ENCODE measurements around the gene UPK3BL1.
"Not testable (repeated sequence)": the region's sequence is repeated elsewhere in the genome, so short reads cannot be mapped to it uniquely, and the experiment has no call there.

UPK3BL1 gene

GRCh38 chr7:102627271-102627904, 15.2 kb downstream of the UPK3BL1 start:
- not testable (repeated sequence) for DNase-seq (ENCODE audit: low read depth, low spot score)

GRCh38 chr7:102618122-102618521, 24.5 kb downstream of the UPK3BL1 start:
- not testable (repeated sequence) for DNase-seq (ENCODE audit: low read depth, low spot score)

DNA sequence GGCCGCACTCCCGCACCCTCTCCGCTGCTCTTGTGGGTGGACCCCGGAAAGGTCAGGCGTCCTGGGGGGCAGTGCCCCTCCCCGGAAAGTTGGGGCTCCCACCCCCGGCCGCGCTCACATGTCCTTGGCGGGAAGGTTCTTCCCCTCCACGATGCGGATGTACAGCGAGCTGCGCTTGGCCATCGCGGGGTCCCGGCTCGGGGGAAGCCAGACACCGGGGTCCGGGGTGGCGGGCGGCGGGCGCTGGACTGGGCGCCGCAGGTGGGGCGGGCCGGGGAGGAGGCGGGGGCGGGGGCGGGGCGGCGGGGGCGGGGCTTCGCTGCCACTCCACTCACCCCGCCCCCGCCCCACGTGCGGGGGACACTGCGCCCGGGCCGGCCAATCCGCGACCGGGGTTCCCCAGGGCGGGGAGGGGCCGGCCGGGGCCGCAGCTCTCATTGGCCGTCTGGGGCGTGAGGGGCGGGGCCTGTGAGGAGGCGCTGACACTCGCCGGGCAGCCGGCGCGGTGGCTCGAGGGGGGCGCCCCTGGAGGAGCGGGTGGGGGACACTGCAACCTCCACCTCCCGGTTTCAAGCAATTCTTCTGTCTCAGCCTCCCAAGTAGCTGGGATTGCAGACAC, 26.0 kb downstream of the UPK3BL1 start, which contains the start of gene RASA4:
RASA4 (minus strand) TSS at position 250 of the 619 bp plus-strand sequence; CDS start at position 183, 67 bp downstream.
- not testable (repeated sequence) for DNase-seq (ENCODE audit: low read depth, low spot score)

GRCh38 chr7:102615930-102616329, 26.7 kb downstream of the UPK3BL1 start:
- not testable (repeated sequence) for DNase-seq (ENCODE audit: low read depth, low spot score)

DNA sequence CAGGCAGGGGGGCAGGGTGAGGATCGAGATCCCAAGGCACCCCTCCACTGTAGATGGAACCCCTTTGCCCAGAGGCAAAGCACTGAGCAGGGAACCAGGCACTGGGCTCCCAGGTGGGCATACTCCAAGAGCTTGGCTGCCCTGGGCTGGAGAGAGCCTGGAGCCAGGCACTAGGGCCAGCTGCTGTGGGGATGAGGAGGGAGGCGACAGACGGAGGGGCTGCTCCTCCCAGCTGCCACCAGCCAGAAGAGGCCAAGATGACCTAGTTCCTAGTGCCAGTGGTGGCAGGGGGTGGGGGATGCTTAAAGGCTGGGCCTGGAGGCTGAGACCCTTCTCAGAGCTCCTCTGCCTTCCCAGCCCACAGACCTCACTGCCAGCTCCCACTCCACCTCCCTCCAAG, 27.7 kb downstream of the UPK3BL1 start:
- not testable (repeated sequence) for DNase-seq (ENCODE audit: low read depth, low spot score)

- DNase-seq (ENCODE audit: low read depth, low spot score): not testable (repeated sequence)
These were observed 28.3 kb downstream of the UPK3BL1 start for GRCh38 chr7:102614346-102614697.

DNA sequence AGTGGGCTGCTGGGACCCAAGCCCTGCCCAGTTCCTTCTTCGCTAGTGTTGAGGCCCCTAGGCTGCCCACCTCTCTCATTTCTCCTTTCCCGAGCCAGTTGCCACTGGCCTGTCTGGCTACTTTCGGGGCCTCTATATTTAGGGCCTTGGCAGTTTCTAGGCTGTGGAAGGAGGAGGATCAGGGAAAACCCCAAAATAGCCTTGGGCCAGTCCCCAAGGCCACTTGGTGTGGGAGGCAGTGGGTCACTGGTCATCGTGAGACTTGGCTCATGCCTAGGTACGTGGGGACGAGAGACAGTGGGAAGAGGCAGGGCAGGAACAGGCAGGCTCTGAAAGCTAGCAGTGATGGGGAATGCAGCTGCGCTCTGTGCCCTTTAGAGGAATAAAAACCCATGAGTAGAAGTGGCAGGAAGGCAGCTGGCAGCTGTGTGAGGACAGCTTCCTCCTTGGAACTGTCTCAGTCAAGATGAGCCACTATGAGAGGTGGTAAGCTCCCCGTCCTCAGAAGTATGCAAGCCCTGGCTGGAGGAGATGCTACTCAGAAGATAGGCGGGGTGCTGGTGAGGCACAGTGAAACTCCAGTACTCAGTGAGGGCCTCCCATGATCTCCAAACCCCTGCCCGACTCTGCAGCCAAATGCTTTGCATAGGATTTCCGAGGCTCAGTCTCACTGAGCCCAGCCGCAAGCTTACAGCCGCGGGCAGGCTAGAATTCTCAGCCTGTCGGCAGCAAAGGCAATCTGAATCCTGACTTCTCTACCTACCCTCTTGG, 28.8 kb downstream of the UPK3BL1 start:
- DNase-seq (ENCODE audit: low read depth, low spot score): not testable (repeated sequence)

DNA sequence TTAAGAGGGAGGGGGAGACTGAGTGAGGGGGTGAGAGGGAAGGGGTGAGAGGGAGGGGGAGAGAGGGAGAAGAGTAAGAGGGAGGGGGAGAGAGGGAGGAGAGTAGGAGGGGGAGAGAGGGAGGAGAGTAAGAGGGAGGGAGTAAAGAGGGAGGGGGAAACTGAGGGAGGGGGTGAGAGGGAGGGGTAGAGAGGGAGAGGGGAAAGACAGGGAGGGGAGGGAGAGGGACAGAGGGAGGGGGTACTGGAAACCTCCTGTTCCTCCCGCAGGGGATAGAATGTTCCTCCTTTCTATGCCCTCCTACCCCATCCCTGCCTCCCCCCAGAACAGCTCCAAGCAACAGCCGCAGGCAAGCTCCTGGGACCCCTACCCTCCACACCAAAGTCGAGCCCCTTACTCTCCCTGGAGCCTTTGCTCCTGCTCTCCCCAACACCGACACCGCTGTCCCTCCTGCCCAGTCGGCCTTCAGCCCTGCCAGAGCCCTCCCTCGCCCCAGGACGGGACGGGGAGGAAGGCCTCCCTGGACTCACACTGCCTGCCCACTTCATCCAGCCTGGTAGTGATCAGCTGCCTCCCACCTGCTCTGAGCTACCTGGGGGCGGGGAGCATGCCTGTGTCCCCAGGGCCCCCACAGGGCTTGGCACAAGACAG, 30.8 kb downstream of the UPK3BL1 start:
- DNase-seq (ENCODE audit: low read depth, low spot score): peak; percentile 14

GRCh38 chr7:102611013-102611674, 31.4 kb downstream of the UPK3BL1 start:
- DNase-seq (ENCODE audit: low read depth, low spot score): not testable (repeated sequence)

GRCh38 chr7:102610441-102610840, 32.1 kb downstream of the UPK3BL1 start:
- not testable (repeated sequence) for DNase-seq (ENCODE audit: low read depth, low spot score)

DNA sequence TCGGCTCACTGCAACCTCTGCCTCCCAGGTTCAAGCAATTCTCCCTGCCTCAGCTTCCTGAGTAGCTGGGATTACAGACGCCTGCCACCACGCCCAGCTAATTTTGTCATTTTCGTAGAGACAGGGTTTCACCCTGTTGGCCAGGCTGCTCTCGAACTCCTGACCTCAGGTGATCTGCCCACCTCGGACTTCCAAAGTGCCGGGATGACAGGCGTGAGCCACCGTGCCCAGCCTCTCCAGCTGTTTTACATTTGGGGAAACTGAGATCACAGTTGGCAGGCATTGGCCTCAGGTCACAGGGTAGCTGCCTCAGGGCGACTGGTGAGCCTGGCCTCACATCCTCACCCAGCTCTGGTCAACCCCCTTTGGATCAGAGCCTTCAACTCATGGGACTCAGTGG, 32.9 kb downstream of the UPK3BL1 start:
- not testable (repeated sequence) for DNase-seq (ENCODE audit: low read depth, low spot score)

GRCh38 chr7:102606848-102607247, 35.7 kb downstream of the UPK3BL1 start:
- not testable (repeated sequence) for DNase-seq (ENCODE audit: low read depth, low spot score)

GRCh38 chr7:102604431-102605145, 38.0 kb downstream of the UPK3BL1 start:
- not testable (repeated sequence) for DNase-seq (ENCODE audit: low read depth, low spot score)

- DNase-seq (ENCODE audit: low read depth, low spot score): not testable (repeated sequence)
These were observed 40.3 kb downstream of the UPK3BL1 start for GRCh38 chr7:102602317-102602716.

DNA sequence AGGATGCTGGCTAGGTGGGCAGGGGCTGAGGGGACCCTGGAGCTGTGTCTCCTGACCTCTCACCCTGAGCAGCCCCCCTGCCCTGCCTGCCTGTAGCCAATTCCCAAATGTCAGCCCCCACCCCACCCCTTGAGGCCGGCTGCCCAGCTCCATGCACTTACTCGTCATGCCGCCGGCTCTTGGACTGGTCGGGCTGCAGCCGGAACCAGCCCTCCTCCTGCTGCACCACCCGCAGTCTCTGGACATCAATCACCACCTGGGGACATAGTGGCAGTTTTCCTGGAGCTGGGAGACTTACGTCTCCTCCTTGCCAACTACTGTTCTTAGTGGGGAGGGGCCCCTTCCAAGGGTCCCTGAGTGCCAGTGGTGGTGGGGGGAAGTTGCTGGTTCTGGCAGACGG, 42.9 kb downstream of the UPK3BL1 start:
- DNase-seq (ENCODE audit: low read depth, low spot score): not testable (repeated sequence)

GRCh38 chr7:102596036-102596435, 46.6 kb downstream of the UPK3BL1 start:
- DNase-seq (ENCODE audit: low read depth, low spot score): not testable (repeated sequence)

GRCh38 chr7:102593637-102594334, 48.8 kb downstream of the UPK3BL1 start:
- DNase-seq (ENCODE audit: low read depth, low spot score): not testable (repeated sequence)

DNA sequence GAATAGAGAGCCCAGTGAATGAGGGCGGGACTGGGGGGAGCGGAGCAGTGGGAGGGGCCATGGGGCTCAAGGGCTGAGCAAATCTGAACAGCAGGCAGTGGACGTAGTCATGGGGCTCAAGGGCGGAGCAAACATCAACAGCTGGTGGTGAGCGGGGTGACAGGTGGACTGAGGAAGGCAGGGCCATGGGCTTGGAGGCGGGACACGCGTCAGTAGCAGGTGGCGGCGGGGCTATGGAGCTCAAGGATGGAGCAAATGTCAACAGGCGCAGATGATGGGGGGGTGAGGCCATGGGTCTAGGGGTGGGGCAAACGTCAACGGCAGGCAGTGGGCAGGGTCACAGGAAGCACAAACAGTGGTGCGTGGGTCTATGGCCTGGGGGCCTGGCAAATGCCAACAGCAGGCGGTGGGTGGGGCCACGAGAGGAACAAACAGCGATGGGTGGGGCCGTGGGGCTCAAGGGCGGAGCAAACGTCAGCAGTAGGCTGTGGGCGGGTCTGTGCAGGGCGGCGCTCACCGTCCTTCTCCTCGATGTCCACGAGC, 50.0 kb downstream of the UPK3BL1 start:
- DNase-seq (ENCODE audit: low read depth, low spot score): not testable (repeated sequence)

DNA sequence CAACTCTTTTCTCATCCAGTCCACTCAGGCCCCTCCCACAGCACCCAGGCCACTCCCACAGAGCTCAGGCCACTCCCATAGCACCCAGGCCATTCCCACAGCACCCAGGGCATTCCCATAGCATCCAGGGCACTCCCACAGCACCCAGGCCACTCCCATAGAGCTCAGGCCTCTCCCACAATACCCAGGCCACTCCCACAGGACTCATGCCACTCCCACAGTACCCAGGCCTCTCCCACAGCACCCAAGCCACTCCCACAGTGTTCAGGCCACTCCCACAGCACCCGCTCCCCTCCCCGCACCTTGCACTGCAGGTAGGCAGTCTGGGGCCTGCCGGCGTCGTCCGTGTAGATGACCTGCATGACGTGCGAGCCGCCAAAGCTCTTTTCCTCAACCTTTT, 52.7 kb downstream of the UPK3BL1 start:
- not testable (repeated sequence) for DNase-seq (ENCODE audit: low read depth, low spot score)

Measured in ELF-1 (cell line).